A673 (cell line): ENCODE measurements around the gene P4HA2. TPM values are rescaled to one million over a fixed set of nuclear protein-coding genes. Genes with fewer than 3 reads are reported as not detected.

Experiments
- BruUV-seq: library from RNA; stranded (reverse); fragments of 400-500 nt; replicated peaks from 2 replicates; lab custom pipeline; 2021; lab: Mats Ljungman, UMichigan
- CTCF ChIA-PET: fragments of 300-600 bp; sonication (Branson Sonifier 250); formaldehyde crosslinking; loops from one replicate; lab custom pipeline; 2022; ENCODE audit warnings: antibody characterized with exemption; lab: Charles Lee
- POLR2A ChIA-PET: fragments of 300-600 bp; sonication (Branson Sonifier 250); formaldehyde crosslinking; loops from one replicate; lab custom pipeline; 2022; ENCODE audit warnings: antibody characterized with exemption; ENCODE audit not compliant: low non-redundant PET; lab: Charles Lee
- DNase-seq: peaks from one replicate; pipeline ENCODE4 v3.0.0-alpha.2; 2015; ENCODE audit warnings: low spot score
- H3K27ac ChIP-seq: fragments of 200-600 bp; sonication (generic); 2 replicates; pipeline ENCODE4 v1.5.1; 2016; ENCODE audit warnings: mixed run types, low read depth, mild to moderate bottlenecking, mixed read lengths, antibody characterized with exemption, low read length; ENCODE audit not compliant: poor library complexity, severe bottlenecking
- H3K27me3 ChIP-seq: fragments of 200-600 bp; sonication (generic); replicated peaks from 2 replicates; pipeline ENCODE4 v1.6.1; 2017; ENCODE audit warnings: mixed run types, low read depth, mild to moderate bottlenecking, mixed read lengths, antibody characterized with exemption, low read length; ENCODE audit not compliant: insufficient read depth, poor library complexity
- H3K36me3 ChIP-seq: fragments of 200-600 bp; sonication (generic); 2 replicates; pipeline ENCODE4 v1.6.1; 2016; ENCODE audit warnings: mixed run types, mild to moderate bottlenecking, mixed read lengths, antibody characterized with exemption, low read length; ENCODE audit not compliant: insufficient read depth, poor library complexity, severe bottlenecking
- H3K4me1 ChIP-seq: fragments of 200-600 bp; sonication (generic); 2 replicates; pipeline ENCODE4 v1.6.1; 2017; ENCODE audit warnings: mixed run types, mild to moderate bottlenecking, mixed read lengths, antibody characterized with exemption, low read length; ENCODE audit not compliant: insufficient read depth, poor library complexity, severe bottlenecking
- H3K4me3 ChIP-seq: fragments of 200-600 bp; sonication (generic); 2 replicates; pipeline ENCODE4 v1.5.1; 2016; ENCODE audit warnings: low read depth, mixed run types, mild to moderate bottlenecking, mixed read lengths, low read length; ENCODE audit not compliant: poor library complexity, severe bottlenecking
- H3K9me3 ChIP-seq: fragments of 200-600 bp; sonication (generic); 2 replicates; pipeline ENCODE4 v1.6.1; 2016; ENCODE audit warnings: mixed run types, low read depth, mild to moderate bottlenecking, mixed read lengths, antibody characterized with exemption, low read length; ENCODE audit not compliant: poor library complexity, severe bottlenecking
- CTCF ChIP-seq: fragments of 300-800, 200-600 bp; sonication (generic); conservative IDR thresholded peaks from 2 replicates; pipeline ENCODE4 v1.5.1; 2017; ENCODE audit warnings: low read depth, mild to moderate bottlenecking, antibody characterized with exemption, low read length, moderate library complexity, mixed read lengths
- EZH2 ChIP-seq: fragments of 200-600 bp; sonication (generic); IDR thresholded peaks from 2 replicates; pipeline ENCODE4 v1.6.1; 2017; ENCODE audit warnings: borderline replicate concordance, low read depth, mild to moderate bottlenecking, mixed read lengths, antibody characterized with exemption, low read length; ENCODE audit not compliant: poor library complexity, severe bottlenecking
- intact Hi-C: fragments of 100-400 bp; cut with micrococcal nuclease; formaldehyde crosslinking; loops from one replicate; pipeline ENCODE4 v1.10.0; 2022; ENCODE audit not compliant: unreplicated experiment
- total RNA-seq: library from RNA; stranded (reverse); gene quantifications from 2 replicates; pipeline ENCODE4 v1.2.3, GENCODE V29; 2021

P4HA2 gene
- total RNA-seq, 1 experiment from 2014 or later = 2.8 TPM

- intact Hi-C loops = loop anchor here (2.0 to 5.0 kb wide), 2 partner anchors 96 to 229 kb away; partner anchors contain the start of gene SLC22A5
- Histone ChIP-seq H3K27me3 (no peaks in the 10 kb centered on the region), H3K4me1 (no peaks in the 10 kb centered on the region), H3K9me3 (no peaks in the 10 kb centered on the region), H3K4me3 (no peak overlapping the region), H3K27ac (no peak overlapping the region), H3K36me3 (no peaks in the 10 kb centered on the region)
- BruUV-seq = no TSS peak
- DNase-seq = no peak
- ChIA-PET CTCF (interaction anchor here (0.5 to 1.4 kb wide), 3 partner anchors 11 to 146 kb away, joined by 3 to 7 read pairs (median 5); partner anchors contain the start of gene SLC22A5), POLR2A (interaction anchor here (0.8 kb wide), 1 partner anchor 229 kb away, joined by 5 read pairs; no protein-coding TSS in a partner anchor)
- no peak for TF ChIP-seq EZH2
- TF ChIP-seq CTCF = no peak
These were observed 43.9 kb upstream of the P4HA2 start for GRCh38 chr5:132271251-132272246.

- TF ChIP-seq EZH2 (no peak), CTCF (no peak)
- ChIA-PET CTCF (no interaction called here), POLR2A (no interaction called here)
- Histone ChIP-seq H3K4me3 (no peak overlapping the region), H3K4me1 (no peaks in the 10 kb centered on the region), H3K27me3 (no peaks in the 10 kb centered on the region), H3K27ac (no peak overlapping the region), H3K36me3 (no peaks in the 10 kb centered on the region), H3K9me3 (no peaks in the 10 kb centered on the region)
- intact Hi-C loops = loop anchor here (5.0 kb wide), 1 partner anchor 97 kb away; the partner anchor contains the start of gene SLC22A5
- no TSS peak for BruUV-seq
- no peak for DNase-seq
These were observed 43.1 kb upstream of the P4HA2 start for GRCh38 chr5:132270706-132271105.

GRCh38 chr5:132270335-132270665 is 42.6 kb upstream of the P4HA2 start:
- BruUV-seq = no TSS peak
- TF ChIP-seq CTCF (no peak), EZH2 (no peak)
- H3K36me3 ChIP-seq = no peaks in the 10 kb centered on the region

More at GRCh38 chr5:132270335-132270665, 42.6 kb upstream of the P4HA2 start:
- no peak overlapping the region for H3K4me3 ChIP-seq
- no peaks in the 10 kb centered on the region for H3K4me1 ChIP-seq
- no peak for DNase-seq
- H3K9me3 ChIP-seq = no peaks in the 10 kb centered on the region
- intact Hi-C loops = loop anchor here (5.0 kb wide), 1 partner anchor 97 kb away; the partner anchor contains the start of gene SLC22A5
- no peaks in the 10 kb centered on the region for H3K27me3 ChIP-seq
- H3K27ac ChIP-seq = no peak overlapping the region
- ChIA-PET POLR2A (no interaction called here), CTCF (no interaction called here)
